Stimulated activated CD8-positive, alpha-beta memory T cell treated with anti-CD3 and anti-CD28 coated beads, Interleukin-15, amount 100 ng/mL, for 48 hours (primary cell): ENCODE results near the gene SOAT2.
"Not testable (repeated sequence)": the region's sequence is repeated elsewhere in the genome, so short reads cannot be mapped to it uniquely, and the experiment has no call there.

Experiments used
- DNase-seq, 2 donors: peaks; one replicate each; pipeline ENCODE4 v3.0.0-alpha.2; 2020; ENCODE audit warnings: low read depth in 2 of 2

Gene SOAT2

DNA sequence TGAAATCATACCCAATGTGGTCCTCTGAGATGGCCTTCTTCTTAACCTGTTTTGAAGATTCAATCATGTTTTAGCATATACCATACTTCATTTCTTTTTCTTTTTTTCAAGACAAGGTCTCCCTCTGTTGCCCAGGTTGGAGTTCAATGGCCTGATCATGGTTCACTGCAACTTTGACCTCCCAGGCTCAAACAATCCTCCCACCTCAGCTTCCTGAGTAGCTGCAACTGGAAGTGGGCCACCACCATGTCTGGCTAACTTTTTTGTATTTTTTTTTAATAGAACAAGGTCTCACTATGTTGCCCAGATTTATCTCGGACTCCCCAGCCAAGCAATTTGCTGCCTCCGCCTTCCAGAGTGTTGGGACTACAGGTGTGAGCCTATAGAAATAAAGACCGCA is 30.4 kb downstream of the SOAT2 start:
- DNase-seq = no peak

DNA sequence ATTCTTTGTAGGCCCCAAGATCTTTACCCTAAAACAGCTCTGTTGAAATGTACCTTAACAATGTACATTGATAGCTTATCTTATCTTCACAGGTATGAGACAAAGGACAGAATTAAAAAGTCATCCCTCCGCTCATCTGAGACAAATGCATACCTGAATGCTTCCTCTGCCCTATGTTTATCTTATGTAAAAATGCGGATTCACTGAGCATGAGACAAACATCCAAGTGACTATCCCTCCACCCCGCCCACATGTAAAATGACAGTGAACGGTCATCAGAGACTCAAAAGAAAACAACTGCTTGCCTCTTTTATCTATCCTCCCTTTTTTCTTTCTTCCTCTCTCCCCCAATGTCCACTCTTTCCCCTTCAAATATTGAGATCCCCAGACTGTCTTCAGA is 40.1 kb downstream of the SOAT2 start:
- no peak for DNase-seq

DNA sequence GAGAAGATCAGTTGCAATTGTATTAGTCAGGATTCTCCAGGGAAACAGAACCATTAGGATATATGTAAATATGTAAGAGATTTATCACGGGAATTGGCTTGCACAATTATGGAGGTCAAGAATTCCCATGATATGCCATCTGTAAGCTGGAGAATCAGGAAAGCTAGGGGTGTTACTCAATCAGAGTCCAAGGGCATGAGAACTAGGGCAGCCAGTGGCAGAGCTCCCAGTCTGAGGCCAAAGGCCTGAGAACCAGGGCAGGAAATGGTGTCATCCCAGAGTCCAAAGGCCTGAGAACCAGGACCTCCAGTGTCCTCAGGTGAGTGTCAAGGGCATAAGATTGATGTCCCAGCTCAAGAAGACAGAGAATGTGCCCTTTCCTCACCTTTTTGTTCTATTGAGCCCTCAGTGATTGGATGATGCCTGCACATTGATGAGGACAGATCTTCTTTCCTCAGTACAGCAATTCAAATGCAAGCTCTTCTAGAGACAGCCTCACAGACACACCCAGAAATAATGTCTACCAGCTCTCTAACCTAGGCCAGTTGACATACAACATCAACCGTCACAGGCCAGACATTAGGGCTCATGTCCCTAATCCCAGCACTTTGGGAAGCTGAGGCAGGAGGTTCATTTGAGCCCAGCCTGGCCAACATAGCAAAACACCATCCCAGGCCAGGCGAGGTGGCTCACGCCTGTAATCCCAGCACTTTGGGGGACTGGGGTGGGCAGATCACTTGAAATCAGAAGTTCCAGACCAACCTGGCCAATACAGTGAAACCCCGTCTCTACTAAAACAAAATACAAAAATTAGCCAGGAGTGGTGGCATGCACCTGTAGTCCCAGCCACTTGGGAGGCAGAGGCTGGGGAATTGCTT is 42.3 kb downstream of the SOAT2 start:
- no peak for DNase-seq

DNA sequence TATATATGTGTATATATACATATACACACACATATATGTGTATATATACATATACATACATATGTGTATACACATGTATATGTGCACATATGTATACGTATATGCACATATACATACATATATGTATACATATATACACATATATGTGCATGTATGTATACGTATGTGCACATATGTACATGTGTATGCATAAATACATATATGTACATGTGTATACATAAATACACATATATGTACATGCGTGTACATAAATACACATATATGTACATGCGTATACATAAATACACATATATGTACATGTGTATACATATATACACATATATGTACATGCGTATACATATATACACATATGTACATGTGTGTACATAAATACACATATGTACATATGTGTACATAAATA is 43.9 kb downstream of the SOAT2 start:
- no peak for DNase-seq

DNA sequence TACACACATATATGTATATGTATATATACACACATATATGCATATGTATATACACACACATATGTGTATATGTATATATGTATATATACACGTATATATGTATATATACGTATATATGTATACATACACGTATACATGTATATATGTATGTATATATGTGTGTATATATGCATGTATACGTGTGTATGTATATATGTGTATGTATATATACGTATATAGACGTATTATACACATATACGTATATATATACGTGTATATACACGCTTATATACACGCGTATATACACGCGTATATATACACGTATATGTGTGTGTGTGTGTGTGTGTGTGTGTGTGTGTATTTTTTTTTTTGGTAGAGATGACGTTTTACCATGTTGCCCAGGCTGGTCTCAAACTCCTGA is 44.4 kb downstream of the SOAT2 start:
- DNase-seq = no peak

DNA sequence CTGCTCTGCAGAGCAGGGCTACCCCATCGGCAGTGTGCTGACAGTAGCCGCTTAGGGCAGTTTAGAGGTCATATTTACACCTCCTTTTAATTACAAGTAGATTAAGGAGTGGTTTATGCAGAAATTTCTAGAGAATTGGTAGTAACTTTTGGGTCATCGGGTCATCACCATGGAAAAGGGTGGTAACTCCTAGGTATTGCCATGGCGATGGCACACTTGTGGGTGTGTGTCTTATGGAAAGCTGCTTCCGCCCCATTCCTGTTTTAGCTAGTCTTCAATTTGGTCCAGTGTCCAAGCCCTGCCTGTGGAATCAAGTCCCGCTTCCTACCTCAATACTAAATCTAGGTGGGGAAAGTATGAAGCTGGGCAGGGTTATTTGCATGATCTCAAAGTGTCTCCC is 47.8 kb downstream of the SOAT2 start:
- DNase-seq = no peak

DNA sequence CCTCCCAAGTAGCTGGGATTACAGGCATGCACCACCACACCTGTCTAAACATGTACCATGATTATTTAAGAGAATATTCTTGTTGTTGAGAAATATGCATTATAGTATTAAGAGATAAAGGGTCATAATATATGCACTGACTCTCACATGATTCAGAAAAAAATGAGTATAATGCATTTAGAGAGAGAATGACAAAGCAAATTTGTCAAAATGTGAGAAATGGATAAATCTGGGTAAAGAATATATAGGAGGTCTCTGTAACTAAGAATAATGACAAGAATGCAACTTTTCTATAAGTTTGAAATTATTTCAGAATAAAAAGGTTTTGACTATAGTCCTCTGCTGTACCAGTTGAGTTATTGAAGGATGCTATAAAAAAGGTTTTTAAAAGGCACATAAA is 49.1 kb downstream of the SOAT2 start:
- no peak for DNase-seq

DNA sequence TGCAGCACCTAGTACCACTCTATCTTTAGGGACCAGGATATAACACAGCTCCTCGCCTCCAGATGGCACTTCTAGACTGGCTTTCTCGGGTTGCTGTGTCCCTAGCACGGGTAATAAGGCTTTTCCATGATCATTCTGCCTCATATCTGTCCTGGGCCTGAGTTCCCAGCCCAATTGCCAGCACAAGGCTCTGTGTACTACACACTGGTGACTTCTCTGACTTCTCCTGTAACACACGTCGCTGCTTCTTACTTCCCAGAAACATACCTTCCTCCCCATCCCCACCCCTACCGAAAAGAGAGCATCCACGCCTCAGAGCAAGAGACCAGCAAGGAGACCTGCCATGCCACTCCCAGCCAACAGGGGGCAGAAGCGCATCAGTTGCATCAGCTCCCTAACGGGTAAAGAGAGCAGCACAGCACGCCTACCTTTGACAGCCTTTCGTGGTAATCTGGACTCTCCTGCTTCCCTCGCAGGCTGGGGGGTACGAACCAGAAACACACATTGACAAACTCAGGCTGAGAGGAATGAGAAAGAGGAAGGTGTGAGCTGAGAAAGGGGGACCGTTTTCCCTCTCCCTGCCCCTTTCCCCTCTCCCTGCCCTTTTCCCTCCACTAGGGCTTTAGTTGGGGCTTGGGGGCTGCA is 56.0 kb downstream of the SOAT2 start:
- peak; percentile 78 for DNase-seq

DNA sequence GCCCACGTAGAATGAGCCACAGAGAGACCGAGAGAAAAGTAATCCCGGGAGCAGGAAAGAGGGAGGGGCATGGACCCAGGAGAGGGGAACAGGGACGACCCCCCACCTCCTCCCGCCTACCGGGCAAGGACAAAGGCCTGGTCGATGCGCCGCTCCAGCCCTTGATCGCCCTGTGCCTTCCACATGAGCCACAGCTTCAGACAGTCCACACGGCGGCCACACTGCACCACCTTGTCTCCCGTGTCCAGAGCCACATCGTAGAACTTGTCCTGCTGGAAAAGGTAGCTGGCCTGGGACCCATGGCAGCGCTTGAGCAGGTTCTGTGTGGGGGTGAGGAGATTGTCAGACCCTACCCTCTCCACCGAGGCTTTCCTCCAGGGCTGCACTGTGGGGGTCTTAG is 56.7 kb downstream of the SOAT2 start:
- DNase-seq = no peak

DNA sequence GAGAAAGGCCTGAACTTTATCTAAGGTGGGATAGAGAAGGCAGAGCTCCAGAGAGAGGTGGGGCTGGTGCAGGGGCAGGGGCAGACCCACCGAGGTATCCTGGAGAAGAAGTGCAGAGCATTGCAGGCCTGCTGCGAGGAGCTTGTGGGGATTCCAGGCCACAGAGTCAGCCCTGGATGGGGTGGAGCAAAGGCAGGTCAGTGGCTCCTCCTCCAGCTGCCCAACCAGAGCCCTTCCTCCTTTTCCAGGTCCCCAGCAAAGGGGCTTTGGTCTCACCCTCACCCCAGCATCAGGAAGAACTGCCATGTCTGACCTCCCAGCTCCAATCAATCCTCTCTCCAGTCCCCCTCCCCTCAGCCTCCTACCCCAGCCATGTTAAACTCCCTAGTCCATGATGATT is 57.4 kb downstream of the SOAT2 start:
- DNase-seq = no peak

DNA sequence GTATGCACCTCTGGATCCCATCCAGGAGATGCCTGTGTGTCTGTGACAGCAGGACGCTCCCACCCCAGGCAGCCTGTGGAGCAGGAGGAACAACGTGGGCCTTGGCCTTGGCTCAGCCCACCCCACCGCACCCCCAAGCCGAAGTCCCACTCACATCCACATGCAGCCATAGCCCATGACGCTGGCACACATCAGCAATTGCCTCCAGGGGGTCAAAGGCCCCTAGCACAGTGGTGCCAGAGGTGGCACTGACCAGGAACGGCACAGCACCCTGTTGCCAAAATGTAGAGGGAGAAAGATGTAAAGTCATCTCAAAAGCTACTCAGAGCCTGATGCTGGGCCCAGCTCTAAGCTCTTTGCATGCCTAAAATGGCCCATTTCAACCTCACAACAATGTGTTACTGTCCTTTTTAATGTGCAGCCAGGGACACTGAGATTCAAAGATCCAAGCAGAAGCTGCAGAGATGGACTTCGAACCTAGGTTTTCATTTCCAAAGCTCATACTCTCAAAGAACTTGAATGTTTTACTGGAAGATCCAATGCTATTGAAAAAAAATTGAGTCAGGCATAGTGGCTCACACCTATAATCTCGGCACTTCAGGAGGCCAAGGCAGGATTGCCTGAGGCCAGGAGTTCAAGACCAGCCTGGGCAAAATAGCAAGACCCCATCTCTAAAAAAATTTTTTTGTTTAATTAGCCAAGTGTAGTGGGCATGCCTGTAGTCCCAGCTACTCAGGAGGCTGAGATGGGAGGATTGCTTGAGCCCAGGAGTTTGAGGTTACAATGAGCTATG is 58.0 kb downstream of the SOAT2 start:
- no peak for DNase-seq

DNA sequence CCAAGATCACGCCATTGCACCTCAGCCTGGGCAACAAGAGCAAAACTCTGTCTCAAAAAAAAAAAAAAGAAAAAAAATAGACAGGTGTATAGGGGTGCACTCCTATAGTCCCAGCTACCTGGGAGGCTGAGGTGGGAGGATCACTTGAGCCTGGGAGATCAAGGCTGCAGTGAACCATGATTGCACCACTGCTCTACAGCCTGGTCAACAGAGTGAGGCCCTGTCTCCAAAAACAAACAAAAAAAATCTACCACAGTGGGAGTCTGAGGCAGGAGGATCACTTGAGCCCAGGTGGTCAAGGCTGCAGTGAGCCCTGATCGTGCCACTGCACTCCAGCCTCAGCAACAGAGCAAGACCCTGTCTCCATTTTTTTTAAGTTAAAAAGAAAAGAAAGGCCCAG is 59.7 kb downstream of the SOAT2 start:
- DNase-seq = not testable (repeated sequence)

DNA sequence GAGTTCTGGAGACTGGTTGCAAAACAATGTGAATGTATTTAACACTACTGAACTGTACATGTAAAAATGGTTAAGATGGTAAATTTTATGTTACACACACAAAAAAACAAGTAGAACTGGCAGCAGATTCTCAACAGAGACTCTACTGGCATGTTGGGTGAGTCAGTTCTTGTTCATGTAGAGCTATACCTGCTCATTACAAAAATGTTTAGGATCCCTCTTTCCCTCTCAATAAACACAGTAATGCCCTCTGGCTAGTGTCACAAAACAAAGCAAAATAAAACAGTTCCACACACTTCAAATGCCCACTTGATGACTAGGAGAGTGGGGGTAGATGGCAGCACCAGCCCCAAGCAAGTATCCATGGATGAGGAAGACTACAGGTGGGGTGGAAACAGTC is 63.6 kb downstream of the SOAT2 start:
- no peak for DNase-seq

DNA sequence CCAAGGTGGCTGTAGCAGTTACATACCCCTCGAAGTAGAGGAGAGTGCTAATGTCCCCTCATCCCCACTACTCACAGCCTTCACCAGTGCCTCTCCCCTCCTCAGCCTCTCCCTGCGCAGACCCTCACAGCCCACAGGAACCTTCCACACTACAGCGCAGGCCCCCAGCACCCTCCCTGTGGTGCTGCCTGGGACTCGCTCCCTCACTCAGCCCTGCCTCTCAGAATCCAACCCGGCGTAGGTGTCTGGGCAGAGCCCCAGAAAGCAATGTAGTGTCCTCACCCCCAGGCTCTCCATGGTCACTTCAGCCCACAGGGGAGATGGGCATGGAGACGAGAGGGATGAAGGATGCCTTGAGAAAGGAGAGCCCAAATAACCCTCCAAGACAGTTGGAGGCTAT is 66.4 kb downstream of the SOAT2 start:
- DNase-seq = no peak

DNA sequence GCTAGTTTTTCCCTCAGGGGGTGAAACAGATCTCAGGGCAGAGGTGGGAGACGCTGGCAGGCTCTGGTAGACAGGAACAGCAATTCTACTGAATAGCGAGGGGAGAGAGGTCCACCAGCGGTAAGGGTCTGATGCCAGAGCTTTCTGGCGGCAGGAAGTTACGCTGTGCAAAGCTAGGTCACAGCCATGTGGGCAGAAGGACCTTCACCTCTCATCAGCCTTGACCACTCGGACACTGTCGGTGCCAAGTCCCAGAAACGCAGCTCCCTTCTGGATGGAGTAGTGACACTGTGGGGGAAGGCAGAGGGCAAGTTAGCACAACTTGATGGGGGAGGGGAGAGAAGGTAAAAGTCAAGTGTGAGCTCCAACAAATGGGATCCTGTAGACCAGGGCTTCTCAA is 66.9 kb downstream of the SOAT2 start:
- DNase-seq = no peak

DNA sequence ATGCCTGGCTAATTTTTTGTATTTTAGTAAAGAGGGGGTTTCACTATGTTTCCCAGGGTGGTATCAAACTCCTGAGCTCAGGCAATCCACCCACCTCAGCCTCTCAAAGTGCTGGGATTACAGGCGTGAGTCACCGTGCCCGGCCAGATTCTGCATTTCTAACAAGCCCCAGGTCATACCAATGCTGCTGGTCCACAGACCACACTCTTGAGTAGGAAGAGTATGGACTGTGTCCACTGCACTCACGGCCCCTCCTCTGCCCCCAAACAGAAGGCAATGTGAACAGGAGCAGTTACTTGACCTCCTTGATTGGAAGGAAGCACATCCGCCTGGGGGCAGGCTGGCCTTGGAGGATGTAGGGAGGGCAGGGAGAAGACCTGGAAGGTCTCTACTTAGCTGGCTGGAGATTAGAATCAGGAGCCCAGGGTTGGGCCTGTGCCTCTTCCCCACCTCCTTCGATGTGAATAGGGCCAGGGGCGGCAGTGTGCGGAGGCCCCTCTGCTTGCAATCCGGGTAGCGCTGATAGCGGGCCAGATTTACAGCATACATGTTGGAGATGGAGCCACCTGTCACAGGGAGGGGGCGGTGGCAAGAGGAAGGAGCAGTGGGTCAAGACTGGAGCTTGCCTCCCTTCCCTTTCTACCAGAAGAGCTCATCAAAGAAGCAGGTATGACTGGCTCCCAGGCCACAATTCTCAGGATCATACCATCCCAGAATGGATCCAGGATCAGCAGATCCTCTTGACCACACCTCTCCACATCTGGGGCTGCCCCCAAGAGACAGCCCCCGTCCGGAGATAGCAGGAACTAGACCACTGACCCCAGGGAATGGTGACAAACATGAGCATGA is 67.8 kb downstream of the SOAT2 start:
- no peak for DNase-seq

DNA sequence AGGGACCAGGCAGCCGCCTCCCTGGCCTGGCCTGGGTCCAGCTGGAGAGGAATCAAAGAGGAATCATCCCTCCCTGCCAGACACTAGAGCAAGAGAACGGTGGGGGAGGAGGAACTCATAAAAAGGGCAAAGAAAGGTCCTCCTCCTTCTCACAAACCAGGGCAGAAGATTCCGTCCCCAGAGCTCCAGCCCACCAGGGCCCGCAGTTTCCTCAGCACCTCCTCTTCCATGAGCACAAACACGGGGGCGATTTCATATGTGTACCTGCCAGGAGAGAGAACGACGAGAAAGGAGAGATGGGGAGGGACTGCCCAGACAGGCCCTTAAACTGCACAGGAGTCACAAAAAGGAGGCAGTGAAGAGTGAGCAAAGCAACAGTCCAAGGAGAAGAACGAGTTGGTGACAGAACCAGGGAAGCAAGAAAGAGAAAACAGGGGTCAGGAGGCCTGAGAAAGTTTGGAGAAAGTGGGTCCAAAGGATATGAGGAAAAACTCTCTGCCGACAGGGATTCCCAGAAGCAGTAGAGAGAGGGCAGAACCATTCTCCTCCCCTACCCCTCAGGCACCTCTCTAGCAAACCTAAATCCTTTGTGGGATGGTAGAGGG is 68.5 kb downstream of the SOAT2 start:
- DNase-seq = no peak

DNA sequence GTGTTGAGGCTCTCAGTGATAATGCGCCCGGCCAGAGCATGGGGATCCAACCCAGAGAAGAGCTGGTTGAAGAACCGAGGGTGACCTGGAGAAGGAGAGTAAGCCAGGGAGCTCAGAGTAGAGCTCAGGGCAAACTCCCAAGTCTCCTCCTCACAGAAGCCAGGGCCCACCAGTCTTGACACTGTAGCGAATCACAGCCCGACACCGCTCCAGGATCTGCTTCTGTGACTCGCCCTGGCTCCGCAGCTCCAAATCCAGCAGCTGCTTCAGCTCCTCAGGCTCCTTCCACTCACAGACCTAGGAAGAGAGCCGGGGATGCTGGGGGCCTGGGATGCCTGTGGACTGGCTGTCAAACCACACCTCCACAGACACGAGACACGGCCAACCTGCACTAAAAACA is 69.1 kb downstream of the SOAT2 start:
- DNase-seq = no peak

DNA sequence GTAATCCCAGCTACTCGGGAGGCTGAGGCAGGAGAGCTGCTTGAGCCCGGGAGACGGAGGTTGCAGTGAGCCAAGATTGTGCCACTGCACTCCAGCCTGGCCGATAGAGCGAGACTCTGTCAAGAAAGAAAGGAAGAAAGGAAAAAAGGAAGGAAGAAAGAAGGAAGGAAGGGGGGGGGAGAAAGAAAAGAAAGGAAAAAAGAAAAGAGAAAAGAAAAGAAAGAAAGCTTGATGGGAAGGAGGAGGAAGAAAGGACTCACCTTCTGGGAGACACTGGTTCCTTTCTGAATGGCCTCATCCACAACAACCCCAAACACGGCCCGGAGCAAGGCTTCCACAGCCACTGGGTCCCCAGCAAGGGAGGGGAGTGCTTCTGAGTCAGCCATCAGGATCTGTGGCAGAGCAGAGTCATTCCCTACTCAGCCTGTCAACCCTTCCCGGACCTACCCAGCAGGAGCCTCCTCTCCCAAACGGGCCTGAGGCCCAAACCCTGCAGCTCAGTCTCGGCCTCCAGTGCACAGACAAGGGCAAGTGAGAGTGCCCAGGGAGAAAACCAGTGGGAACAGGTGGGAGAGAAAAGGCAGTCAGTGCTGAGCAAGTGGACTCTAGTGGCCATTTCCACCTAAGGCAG is 69.9 kb downstream of the SOAT2 start:
- no peak for DNase-seq
